ENCODE measurements around the gene MEPE. TPM values are rescaled to one million over a fixed set of nuclear protein-coding genes. Genes with fewer than 3 reads are reported as not detected.

The MEPE gene
- total and polyA plus RNA-seq, 10 of the 15 experiments (the other 5 are each of a cell fraction or from before 2014, with no cell fraction given) = not detected

GRCh38 chr4:87855559-87855958, 22.8 kb downstream of the MEPE start:
- no peak for TF ChIP-seq GATAD2B (conservative IDR thresholded peaks at IDR 0.05; ENCODE audit: low read depth)
- TF ChIP-seq RELB (IDR thresholded peaks at IDR 0.05; ENCODE audit: low read depth) = no peak
- no peak for TF ChIP-seq SIX5 (IDR thresholded peaks at IDR 0.05; ENCODE audit: low read depth, low read length, severe bottlenecking)
- TF ChIP-seq ETV6 (conservative IDR thresholded peaks at IDR 0.05 in 1 of 2, IDR thresholded peaks at IDR 0.05 in 1 of 2; ENCODE audit: borderline replicate concordance in 1 of 2, low read depth in 1 of 2) = no peak
- TF ChIP-seq RELA (IDR thresholded peaks at IDR 0.05; ENCODE audit: borderline replicate concordance, partially characterized antibody) = no peak
- no peak for TF ChIP-seq LARP7 (IDR thresholded peaks at IDR 0.05)
- TF ChIP-seq E2F4 (IDR thresholded peaks at IDR 0.05; ENCODE audit: low read depth, low read length) = no peak
- no peak for TF ChIP-seq NFYA (IDR thresholded peaks at IDR 0.05; ENCODE audit: borderline replicate concordance, low read depth, low read length)
- TF ChIP-seq USF2 (IDR thresholded peaks at IDR 0.05; ENCODE audit: borderline replicate concordance, low read depth, low read length) = no peak
- TF ChIP-seq BCLAF1 (IDR thresholded peaks at IDR 0.05) = no peak
- TF ChIP-seq EZH2 (IDR thresholded peaks at IDR 0.05; ENCODE audit: borderline replicate concordance, control insufficient read depth, low read depth, low read length) = no peak
- H3K4me2 ChIP-seq (ENCODE audit: control insufficient read depth, insufficient read depth) = no peak overlapping the region
- H3K4me1 ChIP-seq (ENCODE audit: control insufficient read depth, insufficient read depth, low read length) = no peaks in the 10 kb centered on the region
- no peaks in the 10 kb centered on the region for H3K27me3 ChIP-seq (replicated peaks in 1 of 2; ENCODE audit: control insufficient read depth in 2 of 2, insufficient read depth in 2 of 2, low read length in 1 of 2)
- no peak overlapping the region for H3K4me3 ChIP-seq
- no peaks in the 10 kb centered on the region for H3K79me2 ChIP-seq (ENCODE audit: control insufficient read depth, insufficient read depth, low read length)
- ATAC-seq = no peak
- ChIA-PET POLR2A (no interaction called here), CTCF (interaction anchor here (1.2 to 8.7 kb wide), 3 partner anchors 119 to 357 kb away, joined by 4 to 76 read pairs (median 54); partner anchors contain the start of gene SPP1), RAD21 (ENCODE audit: unreplicated experiment) (no interaction called here), SMC1A (ENCODE audit: uncharacterized antibody, unreplicated experiment) (interaction anchor here (1.1 kb wide), 1 partner anchor 356 kb away, joined by 6 read pairs; no protein-coding TSS in a partner anchor)
- no peak for DNase-seq (ENCODE audit: low read depth, low spot score)
- in situ Hi-C loops (cut with MboI) = no loop called here
- intact Hi-C loops (cut with micrococcal nuclease; ENCODE audit: unreplicated experiment) = no loop called here
- no peaks in the 10 kb centered on the region for H3K9me3 ChIP-seq (replicated peaks; ENCODE audit: control insufficient read depth, insufficient read depth, low read length)
- H4K20me1 ChIP-seq (ENCODE audit: control insufficient read depth, insufficient read depth) = no peaks in the 10 kb centered on the region
- H3K27ac ChIP-seq (ENCODE audit: control insufficient read depth, insufficient read depth) = no peak overlapping the region
- WGBS (ENCODE audit: insufficient coverage, insufficient replicate concordance, low lambda C conversion rate, missing lambda C conversion rate) = 14% methylated on average over 8 of the region's 8 CpGs
- FAIRE-seq = no peak
- no peak overlapping the region for H2AFZ ChIP-seq (ENCODE audit: control insufficient read depth, low read depth, low read length)
- H3K36me3 ChIP-seq (ENCODE audit: control insufficient read depth in 2 of 2, insufficient read depth in 2 of 2, low read length in 1 of 2) = no peaks in the 10 kb centered on the region
- BruUV-seq (replicated peaks) = no TSS peak
- H3K9ac ChIP-seq (ENCODE audit: control insufficient read depth, insufficient read depth, low read length) = no peak overlapping the region
